Panc1 (cell line): Measurements from ENCODE around the gene ZNF132.

ENCODE experiments used
- SIN3A ChIP-seq: IDR thresholded peaks from 2 replicates; pipeline ENCODE4 v1.6.1; 2012; ENCODE audit warnings: low read depth, mild to moderate bottlenecking, low read length, moderate library complexity, borderline replicate concordance; ENCODE audit not compliant: insufficient read depth
- TF ChIP-seq, protein P1 (sequence below): fragments of 450-650 bp; IDR thresholded peaks from 2 replicates; pipeline ENCODE4 v1.5.1; 2017; ENCODE audit warnings: mild to moderate bottlenecking

DNA sequence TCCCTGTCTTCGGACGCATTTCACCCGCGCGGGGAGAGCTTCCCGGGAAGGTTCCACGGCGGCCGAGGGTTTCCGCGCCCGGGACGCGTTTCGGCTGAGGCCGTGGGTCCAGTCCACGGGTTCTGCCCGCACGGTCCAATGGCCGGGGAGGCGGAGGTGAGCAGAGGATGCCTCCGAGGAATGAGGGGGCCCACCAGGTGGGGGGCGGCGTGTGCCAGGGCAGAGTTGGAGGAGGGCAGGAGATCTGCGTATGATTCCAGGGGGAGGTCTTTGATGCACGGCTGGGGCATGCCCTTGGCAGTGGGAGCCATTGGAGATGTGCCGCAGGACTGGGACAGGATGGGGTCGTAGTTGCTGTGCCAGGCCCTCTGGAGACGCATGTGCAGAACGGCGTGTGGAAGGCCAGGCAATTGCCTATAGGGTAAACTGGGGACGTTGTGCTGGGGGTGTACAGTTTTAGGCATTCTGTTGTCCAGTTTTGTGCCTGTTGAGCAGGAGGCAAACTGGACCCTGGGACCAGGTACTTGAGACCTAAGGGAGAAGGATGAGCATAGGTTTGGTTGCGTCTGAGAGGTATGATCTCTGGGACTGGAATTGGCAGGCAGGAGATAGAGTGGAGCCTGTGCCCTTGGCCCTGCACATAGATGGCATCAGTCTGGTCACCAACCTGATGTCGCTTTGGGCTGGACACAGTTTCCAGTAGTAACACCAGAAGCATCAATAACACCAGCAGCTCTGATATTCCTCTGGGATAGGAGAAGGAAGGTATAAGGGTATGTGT, 30.8 kb downstream of the ZNF132 start:
- TF ChIP-seq, protein P1, sequence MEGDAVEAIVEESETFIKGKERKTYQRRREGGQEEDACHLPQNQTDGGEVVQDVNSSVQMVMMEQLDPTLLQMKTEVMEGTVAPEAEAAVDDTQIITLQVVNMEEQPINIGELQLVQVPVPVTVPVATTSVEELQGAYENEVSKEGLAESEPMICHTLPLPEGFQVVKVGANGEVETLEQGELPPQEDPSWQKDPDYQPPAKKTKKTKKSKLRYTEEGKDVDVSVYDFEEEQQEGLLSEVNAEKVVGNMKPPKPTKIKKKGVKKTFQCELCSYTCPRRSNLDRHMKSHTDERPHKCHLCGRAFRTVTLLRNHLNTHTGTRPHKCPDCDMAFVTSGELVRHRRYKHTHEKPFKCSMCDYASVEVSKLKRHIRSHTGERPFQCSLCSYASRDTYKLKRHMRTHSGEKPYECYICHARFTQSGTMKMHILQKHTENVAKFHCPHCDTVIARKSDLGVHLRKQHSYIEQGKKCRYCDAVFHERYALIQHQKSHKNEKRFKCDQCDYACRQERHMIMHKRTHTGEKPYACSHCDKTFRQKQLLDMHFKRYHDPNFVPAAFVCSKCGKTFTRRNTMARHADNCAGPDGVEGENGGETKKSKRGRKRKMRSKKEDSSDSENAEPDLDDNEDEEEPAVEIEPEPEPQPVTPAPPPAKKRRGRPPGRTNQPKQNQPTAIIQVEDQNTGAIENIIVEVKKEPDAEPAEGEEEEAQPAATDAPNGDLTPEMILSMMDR: no peak
- TF ChIP-seq SIN3A: no peak
